Caco-2 (cell line): ENCODE measurements around the gene RAD18. TPM values are rescaled to one million over a fixed set of nuclear protein-coding genes. Genes with fewer than 3 reads are reported as not detected.
A peak's percentile ranks its signal among the peaks of the same experiment; 100 is the strongest.

Source experiments
- BruUV-seq: library from RNA; stranded (reverse); fragments of 400-500 nt; replicated peaks from 2 replicates; lab custom pipeline; 2021; lab: Mats Ljungman, UMichigan
- CTCF ChIA-PET: fragments of 300-600 bp; sonication (Branson Sonifier 250); formaldehyde crosslinking; loops from one replicate; lab custom pipeline; 2022; ENCODE audit warnings: antibody characterized with exemption; lab: Charles Lee
- POLR2A ChIA-PET: fragments of 300-600 bp; sonication (Branson Sonifier 250); formaldehyde crosslinking; loops from one replicate; lab custom pipeline; 2022; ENCODE audit warnings: antibody characterized with exemption; lab: Charles Lee
- DNase-seq, 2 experiments: peaks; one replicate each; pipeline versions ENCODE4 v3.0.0 to v3.0.0-alpha.2; 2020 to 2022
- H3K27me3 ChIP-seq: replicated peaks from 2 replicates; pipeline ENCODE4 v1.6.0; 2011; ENCODE audit warnings: low read length; ENCODE audit not compliant: control insufficient read depth, insufficient read depth
- H3K36me3 ChIP-seq: 2 replicates; pipeline ENCODE4 v1.5.1; 2011; ENCODE audit warnings: low read length; ENCODE audit not compliant: control insufficient read depth, insufficient read depth
- H3K4me1 ChIP-seq: fragments of 250-450 bp; sonication (Bioruptor Pico); 2 replicates; pipeline ENCODE4 v1.5.1; 2020; ENCODE audit warnings: mild to moderate bottlenecking
- H3K4me3 ChIP-seq: 2 replicates; pipeline ENCODE4 v1.5.1; 2011; ENCODE audit warnings: low read depth, mild to moderate bottlenecking, control low read depth, low read length
- H3K9me3 ChIP-seq: fragments of 250-450 bp; sonication (Bioruptor Pico); 2 replicates; pipeline ENCODE4 v1.5.1; 2020; ENCODE audit warnings: mild to moderate bottlenecking, moderate library complexity
- H3K27ac Mint-ChIP-seq: one replicate; pipeline ENCODE4 v1.8.0; 2022; ENCODE audit warnings: mixed read lengths; ENCODE audit not compliant: unreplicated experiment
- H3K27me3 Mint-ChIP-seq: one replicate; pipeline ENCODE4 v1.8.0; 2022; ENCODE audit warnings: mixed read lengths; ENCODE audit not compliant: insufficient read depth, unreplicated experiment
- H3K36me3 Mint-ChIP-seq: one replicate; pipeline ENCODE4 v1.8.0; 2022; ENCODE audit warnings: mild to moderate bottlenecking, mixed read lengths; ENCODE audit not compliant: insufficient read depth, unreplicated experiment
- H3K4me1 Mint-ChIP-seq: one replicate; pipeline ENCODE4 v1.8.0; 2022; ENCODE audit warnings: low read depth, mixed read lengths; ENCODE audit not compliant: unreplicated experiment
- H3K4me3 Mint-ChIP-seq: one replicate; pipeline ENCODE4 v1.8.0; 2022; ENCODE audit warnings: mild to moderate bottlenecking, moderate library complexity, mixed read lengths; ENCODE audit not compliant: unreplicated experiment
- H3K9me3 Mint-ChIP-seq: one replicate; pipeline ENCODE4 v1.8.0; 2022; ENCODE audit warnings: mixed read lengths; ENCODE audit not compliant: unreplicated experiment
- intact Hi-C: fragments of 100-400 bp; cut with micrococcal nuclease; formaldehyde crosslinking; loops from one replicate; pipeline ENCODE4 v1.10.0; 2022; ENCODE audit not compliant: unreplicated experiment
- total RNA-seq: library from RNA; stranded (reverse); gene quantifications from 2 replicates; pipeline ENCODE4 v1.2.3, GENCODE V29; 2022
- TF ChIP-seq, protein P1 (sequence below), 2 experiments: fragments of 200-600 bp in 1 of 2; IDR thresholded peaks; 1 replicate in 1 of 2; 2 replicates in 1 of 2; pipeline versions ENCODE4 v1.5.1 to v1.8.0; 2011 to 2022; ENCODE audit warnings: antibody characterized with exemption in 1 of 2, control low read depth in 1 of 2, inconsistent platforms in 1 of 2, low read depth in 1 of 2, low read length in 1 of 2, mild to moderate bottlenecking in 1 of 2, moderate library complexity in 1 of 2; ENCODE audit not compliant: insufficient read depth in 1 of 2, severe bottlenecking in 1 of 2, unreplicated experiment in 1 of 2

Gene RAD18
- total RNA-seq, 1 experiment from 2014 or later = 19.3 TPM

DNA sequence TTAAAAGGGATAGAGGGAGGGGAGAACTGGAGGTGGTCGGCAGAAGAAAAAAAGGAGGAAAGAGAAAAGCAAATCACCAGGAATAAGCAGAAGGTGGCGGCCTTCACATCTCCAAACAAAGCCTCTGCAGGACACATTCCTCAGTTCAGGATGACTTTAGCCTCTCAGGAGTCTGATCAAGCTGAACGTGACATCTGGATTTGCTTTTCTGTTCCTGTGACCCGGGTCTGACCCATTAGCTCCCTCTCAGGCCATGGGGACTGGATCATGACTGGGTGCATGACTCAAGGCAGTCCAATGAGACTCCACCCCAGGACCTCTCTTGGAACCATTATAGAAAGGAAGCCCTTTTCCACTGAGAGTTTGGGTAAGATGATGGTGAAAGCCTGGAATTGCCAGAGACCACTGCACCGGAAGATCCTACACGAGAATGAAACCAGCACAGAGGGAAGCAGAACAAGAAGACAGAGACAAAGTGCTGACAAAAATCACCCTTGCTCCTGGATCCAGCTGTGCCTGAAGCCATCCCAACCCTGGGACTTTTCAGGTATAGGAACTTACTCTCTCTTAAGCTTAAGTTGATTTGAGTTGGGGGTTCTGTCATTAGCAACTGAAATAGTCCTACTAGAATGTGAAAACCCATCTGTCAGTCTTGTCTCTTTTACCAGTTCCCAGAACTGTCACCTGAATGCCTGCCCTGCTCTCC is 45.4 kb upstream of the RAD18 start:
- H3K36me3 Mint-ChIP-seq = no peaks in the 10 kb centered on the region

DNA sequence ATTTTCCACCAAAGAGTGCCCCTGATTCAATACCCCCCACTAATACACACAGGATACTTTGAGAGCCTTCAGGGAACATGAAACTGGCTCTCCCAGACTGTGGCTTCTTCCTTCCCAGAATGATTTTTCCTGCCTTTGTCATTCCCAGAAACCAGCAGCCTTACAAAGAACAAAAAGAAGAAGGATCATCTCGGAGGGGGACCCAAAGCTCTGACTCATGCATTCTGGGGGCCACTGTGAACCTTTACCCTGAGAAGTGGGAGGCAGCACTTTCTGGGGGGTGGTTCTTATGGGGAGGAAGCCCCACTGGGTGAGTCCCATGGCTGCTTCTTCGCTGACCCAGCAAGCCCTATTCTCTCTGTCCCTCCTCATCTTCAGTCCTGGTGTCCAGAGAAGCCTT is 44.7 kb upstream of the RAD18 start:
- Mint-ChIP-seq H3K27me3 (no peaks in the 10 kb centered on the region), H3K9me3 (no peaks in the 10 kb centered on the region), H3K4me3 (no peak overlapping the region), H3K36me3 (no peaks in the 10 kb centered on the region), H3K4me1 (no peaks in the 10 kb centered on the region), H3K27ac (no peak overlapping the region)
- Histone ChIP-seq H3K4me3 (no peak overlapping the region), H3K9me3 (no peaks in the 10 kb centered on the region), H3K4me1 (peaks cover 14% of the 10 kb centered on the region), H3K36me3 (no peaks in the 10 kb centered on the region), H3K27me3 (no peaks in the 10 kb centered on the region)
- TF ChIP-seq, protein P1, sequence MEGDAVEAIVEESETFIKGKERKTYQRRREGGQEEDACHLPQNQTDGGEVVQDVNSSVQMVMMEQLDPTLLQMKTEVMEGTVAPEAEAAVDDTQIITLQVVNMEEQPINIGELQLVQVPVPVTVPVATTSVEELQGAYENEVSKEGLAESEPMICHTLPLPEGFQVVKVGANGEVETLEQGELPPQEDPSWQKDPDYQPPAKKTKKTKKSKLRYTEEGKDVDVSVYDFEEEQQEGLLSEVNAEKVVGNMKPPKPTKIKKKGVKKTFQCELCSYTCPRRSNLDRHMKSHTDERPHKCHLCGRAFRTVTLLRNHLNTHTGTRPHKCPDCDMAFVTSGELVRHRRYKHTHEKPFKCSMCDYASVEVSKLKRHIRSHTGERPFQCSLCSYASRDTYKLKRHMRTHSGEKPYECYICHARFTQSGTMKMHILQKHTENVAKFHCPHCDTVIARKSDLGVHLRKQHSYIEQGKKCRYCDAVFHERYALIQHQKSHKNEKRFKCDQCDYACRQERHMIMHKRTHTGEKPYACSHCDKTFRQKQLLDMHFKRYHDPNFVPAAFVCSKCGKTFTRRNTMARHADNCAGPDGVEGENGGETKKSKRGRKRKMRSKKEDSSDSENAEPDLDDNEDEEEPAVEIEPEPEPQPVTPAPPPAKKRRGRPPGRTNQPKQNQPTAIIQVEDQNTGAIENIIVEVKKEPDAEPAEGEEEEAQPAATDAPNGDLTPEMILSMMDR (IDR thresholded peaks at IDR 0.05; ENCODE audit: insufficient read depth in 1 of 2, low read depth in 1 of 2, low read length in 1 of 2, severe bottlenecking in 1 of 2, unreplicated experiment in 1 of 2) = no peak
- ChIA-PET CTCF (no interaction called here), POLR2A (no interaction called here)
- intact Hi-C loops = no loop called here
- no peak for DNase-seq
- BruUV-seq = no TSS peak

More for the DNA sequence above, 45.4 kb upstream of the RAD18 start:
- Mint-ChIP-seq H3K4me1 (no peaks in the 10 kb centered on the region), H3K9me3 (no peaks in the 10 kb centered on the region), H3K27ac (no peak overlapping the region), H3K27me3 (no peaks in the 10 kb centered on the region), H3K4me3 (no peak overlapping the region)
- CTCF ChIA-PET = no interaction called here
- POLR2A ChIA-PET = no interaction called here
- no peaks in the 10 kb centered on the region for H3K9me3 ChIP-seq
- peaks cover 14% of the 10 kb centered on the region for H3K4me1 ChIP-seq
- TF ChIP-seq, protein P1 (IDR thresholded peaks at IDR 0.05; ENCODE audit: insufficient read depth in 1 of 2, low read depth in 1 of 2, low read length in 1 of 2, severe bottlenecking in 1 of 2, unreplicated experiment in 1 of 2) = no peak
- no peaks in the 10 kb centered on the region for H3K27me3 ChIP-seq
- intact Hi-C loops = no loop called here
- DNase-seq = no peak
- no TSS peak for BruUV-seq
- no peaks in the 10 kb centered on the region for H3K36me3 ChIP-seq
- H3K4me3 ChIP-seq = no peak overlapping the region

DNA sequence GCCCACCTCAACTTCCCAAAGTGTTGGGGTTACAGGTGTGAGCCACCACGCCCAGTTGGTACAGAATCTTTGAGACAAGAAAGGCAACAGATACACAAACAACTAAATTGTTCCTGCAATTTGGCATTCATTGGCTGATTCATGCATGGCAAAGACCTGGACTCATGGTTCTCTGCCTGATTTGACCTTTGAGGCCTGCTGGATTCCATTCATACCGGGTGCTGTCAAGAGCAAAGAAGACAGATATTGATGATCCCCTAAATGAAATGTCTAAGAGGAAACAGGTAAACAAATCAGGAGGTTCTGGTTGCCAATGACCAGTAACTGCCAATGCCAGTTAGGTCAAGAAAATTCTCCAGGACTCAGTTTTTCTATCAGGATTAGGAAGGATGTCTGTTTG is 43.9 kb upstream of the RAD18 start:
- H3K4me1 Mint-ChIP-seq = no peaks in the 10 kb centered on the region
- no peak overlapping the region for H3K4me3 Mint-ChIP-seq
- H3K9me3 Mint-ChIP-seq = no peaks in the 10 kb centered on the region
- Histone ChIP-seq H3K4me1 (peaks cover 14% of the 10 kb centered on the region), H3K27me3 (no peaks in the 10 kb centered on the region), H3K4me3 (no peak overlapping the region), H3K9me3 (no peaks in the 10 kb centered on the region), H3K36me3 (no peaks in the 10 kb centered on the region)
- CTCF ChIA-PET = no interaction called here
- TF ChIP-seq, protein P1 (IDR thresholded peaks at IDR 0.05; ENCODE audit: insufficient read depth in 1 of 2, low read depth in 1 of 2, low read length in 1 of 2, severe bottlenecking in 1 of 2, unreplicated experiment in 1 of 2) = no peak
- peak in 1 of 2 experiments; percentile 25 for DNase-seq
- no peaks in the 10 kb centered on the region for H3K36me3 Mint-ChIP-seq
- H3K27me3 Mint-ChIP-seq = peaks cover 3% of the 10 kb centered on the region
- intact Hi-C loops = no loop called here
- no TSS peak for BruUV-seq
- POLR2A ChIA-PET = no interaction called here
- no peak overlapping the region for H3K27ac Mint-ChIP-seq
